ENCODE data around the gene RAB11FIP5. TPM values are rescaled to one million over a fixed set of nuclear protein-coding genes. Genes with fewer than 3 reads are reported as not detected.

RAB11FIP5 gene
- total RNA-seq, 2 donors from 2014 or later, result 21.7 to 31.8 TPM

DNA sequence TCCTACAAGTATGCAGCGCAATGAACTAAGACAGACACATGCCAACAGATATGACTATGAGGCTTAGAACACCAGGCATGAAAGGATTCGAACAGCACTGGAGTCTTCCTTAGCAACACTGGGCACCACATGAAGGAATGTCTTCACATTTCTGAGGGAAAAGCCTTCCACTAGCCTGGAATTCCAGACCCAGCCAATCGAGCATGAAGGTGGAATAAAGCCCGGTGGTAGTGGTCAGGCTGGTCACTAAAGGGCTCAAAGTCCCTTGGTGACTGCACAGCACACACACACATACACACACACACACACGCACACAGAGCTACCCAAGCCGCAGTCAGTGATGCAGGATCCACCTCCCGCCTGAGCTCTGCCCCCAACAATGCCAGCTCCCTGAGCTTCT is 21.6 kb downstream of the RAB11FIP5 start:
- intact Hi-C loops (cut with DNase I), result no loop called here
- no peak for DNase-seq

DNA sequence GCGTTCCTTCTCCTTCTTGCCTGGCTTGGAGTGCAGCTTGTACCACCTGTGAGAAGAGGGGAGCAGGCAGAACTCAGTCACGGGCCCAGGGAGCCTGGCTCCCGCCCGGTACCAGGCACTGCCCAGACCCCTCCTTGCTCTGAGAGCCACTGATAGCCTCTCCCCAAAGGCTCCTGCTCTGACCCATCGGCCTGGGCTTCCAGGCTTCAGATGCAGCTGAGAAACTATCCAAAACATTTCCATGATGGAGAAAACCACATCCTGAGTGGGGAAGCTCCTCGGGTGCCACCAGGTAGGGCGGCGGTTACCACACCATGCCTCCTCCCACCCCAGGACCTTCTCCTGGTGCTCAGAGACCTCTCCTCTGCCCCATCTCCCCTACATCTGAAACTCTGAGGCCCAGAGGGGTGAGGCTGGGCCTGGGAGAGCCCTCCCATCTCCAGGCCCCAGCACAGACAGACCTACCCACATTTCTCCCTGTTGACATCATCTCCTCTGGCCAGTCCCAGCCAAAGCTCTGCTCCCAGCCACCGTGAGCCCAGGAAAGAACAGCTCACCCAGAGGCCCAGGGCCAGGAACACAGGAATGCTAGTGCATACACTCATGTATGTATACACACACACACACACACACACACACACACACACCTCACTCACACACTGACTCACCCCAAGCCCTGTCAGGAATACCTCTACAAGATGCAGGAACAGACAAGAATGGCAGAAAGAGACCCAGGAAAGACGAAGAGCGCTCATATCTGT is 23.3 kb downstream of the RAB11FIP5 start:
- DNase-seq, result peak; percentile 70
- ATAC-seq, result peak; percentile 76 to 93
- intact Hi-C loops (cut with DNase I), result loop anchor here in 1 of 2 donors (5.0 kb wide), 1 partner anchor 68 kb away; no protein-coding TSS in a partner anchor

More for the DNA sequence above, 21.6 kb downstream of the RAB11FIP5 start:
- ATAC-seq, result no peak

DNA sequence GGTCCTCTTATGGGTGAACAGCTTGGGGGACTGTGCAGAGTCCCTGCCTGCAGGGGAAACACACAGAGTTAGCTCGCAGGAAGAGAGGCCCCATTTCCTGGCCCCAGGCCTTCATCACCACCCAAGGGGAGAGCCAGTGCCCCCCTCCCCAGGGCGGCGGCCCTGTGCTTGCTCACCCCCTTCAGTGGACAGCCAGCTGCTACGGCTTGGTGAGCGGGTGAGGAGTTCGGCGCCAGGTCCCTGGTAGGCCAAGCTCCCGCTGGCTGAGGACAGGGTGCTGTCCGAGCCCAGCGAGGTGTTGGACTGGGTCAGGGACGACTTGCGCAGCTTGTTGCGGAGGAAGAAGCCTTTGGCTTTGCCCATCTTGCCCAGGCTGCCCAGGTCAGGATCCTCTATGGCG is 24.0 kb downstream of the RAB11FIP5 start:
- no peak for DNase-seq
- ATAC-seq, result no peak
- intact Hi-C loops (cut with DNase I), result loop anchor here in 1 of 2 donors (5.0 kb wide), 1 partner anchor 69 kb away; no protein-coding TSS in a partner anchor

DNA sequence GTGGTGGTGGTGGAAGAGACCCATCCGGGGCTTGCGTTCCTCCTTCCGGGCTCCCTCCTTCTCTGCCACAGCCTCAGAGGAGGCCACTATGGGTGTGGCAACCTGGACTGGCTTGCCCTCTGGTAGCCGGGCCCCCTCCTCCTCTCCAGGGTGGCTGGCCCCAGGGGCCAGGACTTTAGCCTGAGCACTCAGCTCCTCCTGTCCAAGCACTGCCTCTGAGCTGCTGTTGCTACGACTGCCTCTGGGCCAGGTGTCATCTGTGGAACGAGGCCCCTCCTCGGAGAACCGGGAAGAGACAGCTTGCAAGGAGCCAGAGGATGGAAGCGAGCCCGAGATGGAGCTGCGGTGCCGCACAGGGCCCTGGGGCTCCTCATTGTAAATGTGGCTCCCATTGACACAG is 24.5 kb downstream of the RAB11FIP5 start:
- no peak for ATAC-seq
- intact Hi-C loops (cut with DNase I), result loop anchor here in 1 of 2 donors (5.0 kb wide), 1 partner anchor 69 kb away; no protein-coding TSS in a partner anchor
- DNase-seq, result no peak

DNA sequence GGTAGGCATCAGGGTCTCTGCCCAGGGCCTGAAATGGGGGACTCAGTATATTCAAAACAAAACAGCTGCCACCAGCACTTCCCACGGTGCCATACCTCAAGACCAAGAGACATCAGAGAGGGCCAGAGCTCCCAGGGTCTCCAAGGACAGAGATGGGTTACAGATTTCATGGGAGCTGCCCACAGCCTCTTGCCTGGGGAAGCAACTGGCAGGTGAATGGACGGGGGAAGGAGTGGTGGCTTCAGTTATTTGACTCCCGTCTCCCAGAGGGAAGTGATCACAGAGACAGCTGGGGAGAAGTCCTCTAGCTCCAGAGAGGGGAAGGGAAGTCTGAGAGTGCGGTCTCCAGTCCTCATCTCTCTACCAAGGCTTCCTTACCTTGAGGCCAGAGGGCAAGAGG is 25.4 kb downstream of the RAB11FIP5 start:
- intact Hi-C loops (cut with DNase I), result loop anchor here in 1 of 2 donors (5.0 kb wide), 1 partner anchor 70 kb away; no protein-coding TSS in a partner anchor
- no peak for ATAC-seq
- no peak for DNase-seq

DNA sequence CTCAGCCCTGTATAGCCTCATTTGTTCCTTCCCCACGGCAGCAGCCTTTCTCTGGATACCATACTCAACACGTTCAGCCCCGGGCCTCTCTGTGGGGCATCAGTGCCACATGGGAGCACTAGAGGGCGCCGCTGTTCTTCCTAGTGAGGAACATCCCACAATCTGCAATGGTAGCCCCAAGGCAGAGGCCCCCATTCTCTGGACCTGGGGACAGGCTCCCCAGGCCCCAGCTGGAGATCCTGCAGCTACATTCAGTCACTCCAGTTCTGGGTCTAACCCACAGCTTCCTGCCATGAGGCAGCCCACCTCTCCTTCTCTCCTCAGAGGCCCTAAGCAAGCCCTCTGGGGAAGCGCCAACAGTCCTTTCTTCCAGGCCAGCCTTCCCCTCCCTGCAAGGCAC is 27.1 kb downstream of the RAB11FIP5 start:
- DNase-seq (peak; percentile 87), ATAC-seq (peak; percentile 57 to 80)
- intact Hi-C loops (cut with DNase I), result loop anchor here (2.0 to 5.0 kb wide), 2 partner anchors 71 to 72 kb away; no protein-coding TSS in a partner anchor

DNA sequence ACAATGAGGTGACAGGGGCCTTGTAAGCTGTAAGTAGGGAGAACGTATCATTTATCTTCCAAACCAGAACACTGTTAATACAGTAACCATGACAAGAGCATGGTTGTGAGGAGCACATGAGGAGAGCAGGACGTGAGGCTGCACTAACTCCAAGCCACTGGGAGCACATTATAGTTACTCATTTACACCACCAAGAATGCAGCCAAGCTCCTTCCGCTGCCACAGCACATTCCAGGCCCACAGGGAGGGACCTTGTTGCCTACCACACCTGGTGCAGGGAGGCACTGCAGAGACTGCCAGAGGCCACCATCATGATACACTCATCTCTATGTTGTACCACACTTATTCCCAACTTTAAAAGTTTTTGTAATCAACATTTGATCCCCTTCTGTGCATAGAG is 27.8 kb downstream of the RAB11FIP5 start:
- DNase-seq (no peak), ATAC-seq (no peak)
- intact Hi-C loops (cut with DNase I), result loop anchor here (2.0 to 5.0 kb wide), 2 partner anchors 72 kb away; no protein-coding TSS in a partner anchor

DNA sequence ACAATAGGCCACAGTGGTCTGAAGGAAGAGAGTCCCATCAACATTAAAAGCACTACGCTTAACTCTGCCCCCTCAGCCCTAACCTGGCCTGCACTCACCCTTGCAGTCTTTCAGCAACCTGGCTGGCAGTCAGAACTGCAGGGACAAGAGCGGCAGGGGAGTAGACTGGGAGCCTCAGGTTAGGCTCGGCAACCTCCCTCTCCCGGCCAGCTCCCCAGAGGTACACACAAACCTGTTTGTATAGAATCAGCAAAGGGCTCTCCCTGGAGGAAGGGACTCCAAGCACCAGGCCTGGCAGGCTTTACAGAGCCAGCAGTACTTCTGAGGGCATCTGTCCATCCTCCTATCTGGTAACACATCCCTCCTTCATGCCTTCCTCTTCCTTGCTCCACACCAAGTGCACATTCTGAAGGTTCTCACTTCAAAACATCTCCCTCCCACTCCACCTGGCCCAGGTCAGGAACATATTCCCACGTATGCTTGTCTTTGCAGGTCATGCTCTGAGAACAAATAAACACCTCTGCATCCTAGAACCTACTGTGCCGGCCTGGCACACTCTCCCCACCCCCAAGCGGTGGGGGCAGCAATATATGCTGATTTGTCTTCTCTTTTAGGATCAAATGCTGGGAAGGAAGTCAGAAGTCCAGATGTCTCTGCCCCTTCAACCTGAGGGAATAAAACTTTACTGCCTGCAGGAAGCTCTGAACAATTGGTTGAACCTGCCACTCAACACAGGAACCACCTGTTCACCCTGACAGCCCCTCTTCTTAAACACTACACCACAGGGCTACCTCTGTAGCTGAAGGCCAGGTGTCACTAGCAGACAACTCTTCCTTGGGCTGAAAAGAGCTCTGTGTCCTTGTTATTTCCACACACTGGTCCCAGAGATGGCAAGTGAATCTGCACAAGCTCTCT is 28.6 kb downstream of the RAB11FIP5 start:
- intact Hi-C loops (cut with DNase I), result loop anchor here in 1 of 2 donors (2.0 kb wide), 1 partner anchor 73 kb away; no protein-coding TSS in a partner anchor
- DNase-seq, result no peak

DNA sequence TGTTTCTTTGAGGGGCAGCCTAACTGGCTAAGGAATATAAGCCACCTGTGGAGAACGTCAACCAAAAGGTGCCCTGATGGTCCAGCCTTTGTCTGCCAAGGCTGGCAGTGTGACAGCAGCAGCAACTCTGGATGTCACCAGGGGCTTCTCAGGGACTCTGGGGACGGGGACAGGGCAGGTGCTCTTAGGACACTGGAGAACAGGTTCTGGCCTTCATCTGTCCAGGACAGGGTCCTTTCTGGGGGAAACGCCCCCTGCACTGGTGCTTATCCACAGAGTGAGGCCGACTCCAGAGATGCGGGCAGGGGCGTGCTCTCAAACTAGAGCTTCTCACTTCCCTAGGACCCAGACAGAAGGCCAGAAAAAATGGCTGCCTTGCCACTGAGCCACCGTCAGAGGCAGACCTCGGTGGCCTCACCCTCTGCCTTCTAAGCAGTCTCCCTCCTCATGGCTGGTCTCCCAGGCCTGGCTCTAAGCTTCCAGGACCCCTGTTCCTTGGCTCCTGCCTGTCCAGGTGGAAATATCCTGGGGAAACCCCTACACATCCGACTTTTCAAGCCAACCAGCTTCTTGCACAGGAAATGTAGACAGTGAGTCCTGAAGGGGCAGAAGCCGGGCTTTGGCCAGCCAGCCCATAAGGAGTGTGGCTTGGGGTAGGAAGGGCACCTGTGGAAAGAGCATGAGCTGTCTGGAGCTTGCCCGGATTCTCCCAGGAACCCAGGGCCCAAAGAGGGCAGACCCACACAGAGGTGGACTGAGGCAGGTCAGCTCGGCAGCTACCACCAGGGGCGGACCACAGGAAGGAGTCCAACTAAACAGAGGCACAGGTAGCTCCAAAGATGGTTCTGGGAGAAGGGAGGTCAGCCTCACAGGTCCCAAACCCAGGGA is 30.0 kb downstream of the RAB11FIP5 start:
- ATAC-seq (no peak), DNase-seq (no peak)
- intact Hi-C loops (cut with DNase I), result no loop called here

More for the DNA sequence above, 28.6 kb downstream of the RAB11FIP5 start:
- ATAC-seq, result no peak

DNA sequence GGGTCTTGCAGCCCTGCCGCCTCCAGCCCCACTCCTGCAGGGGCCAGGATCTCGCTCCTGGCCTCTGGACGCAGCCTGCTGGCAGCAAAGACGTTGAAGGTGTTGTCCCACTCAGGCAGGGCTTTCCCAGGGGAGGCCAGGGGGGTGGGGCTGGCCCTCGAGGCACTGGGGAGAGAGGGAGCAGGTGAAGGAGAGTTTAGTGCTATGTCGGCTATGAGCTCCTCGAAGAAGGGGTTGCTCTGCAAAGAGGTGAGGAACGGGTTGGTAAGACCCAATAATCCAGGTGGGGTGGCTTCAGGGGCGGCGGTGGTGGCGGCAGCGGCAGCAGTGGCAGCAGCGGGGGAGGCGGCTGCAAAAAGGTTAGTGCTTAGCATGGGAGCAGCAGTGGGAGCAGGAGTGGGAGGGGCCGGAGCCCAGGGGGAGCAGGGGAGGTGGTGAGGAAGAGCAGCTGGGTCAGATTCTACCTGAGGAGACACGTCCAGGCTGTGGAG is 31.5 kb downstream of the RAB11FIP5 start:
- DNase-seq, result no peak
- ATAC-seq, result no peak
- intact Hi-C loops (cut with DNase I), result no loop called here

DNA sequence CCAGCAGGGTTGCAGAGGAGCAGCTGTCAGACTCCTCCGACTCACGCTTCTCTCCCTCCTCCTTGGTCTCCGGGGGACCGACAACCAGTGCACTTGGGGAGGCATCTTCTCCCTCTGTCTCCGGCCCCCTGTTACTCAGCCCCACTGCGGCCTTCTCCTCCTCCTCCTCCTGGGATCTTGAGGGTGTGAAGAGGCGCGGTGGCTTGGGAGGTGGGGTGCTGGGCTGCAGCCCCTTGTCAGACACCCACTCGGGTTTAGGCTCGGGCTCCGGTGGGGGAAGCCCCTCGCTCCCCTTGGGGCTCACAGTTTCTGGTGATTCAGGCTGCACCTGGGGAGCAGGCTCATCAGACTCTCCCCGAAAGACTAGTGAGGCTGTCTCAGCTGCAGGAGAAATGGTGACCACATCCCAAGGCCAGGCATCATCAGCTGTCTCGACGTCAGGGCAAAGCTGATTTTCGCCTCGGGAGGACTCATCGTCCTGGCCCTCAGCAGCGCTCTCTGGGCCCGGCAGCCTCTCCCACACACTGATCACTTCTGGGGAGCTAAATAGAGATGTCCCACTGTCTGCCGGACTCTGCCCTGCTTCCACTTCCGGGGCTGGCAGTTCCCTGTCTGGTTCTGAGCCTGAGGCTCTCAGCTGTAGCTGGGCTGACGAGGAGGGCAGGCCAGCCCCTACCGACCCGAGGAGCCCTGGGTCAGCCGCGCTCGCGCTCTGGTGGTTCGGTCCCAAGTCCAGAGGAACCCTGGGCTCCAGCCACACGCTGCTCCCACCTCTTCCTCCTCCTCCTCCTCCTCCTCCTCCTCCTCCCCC is 32.2 kb downstream of the RAB11FIP5 start:
- DNase-seq (no peak), ATAC-seq (no peak)
- intact Hi-C loops (cut with DNase I), result no loop called here

DNA sequence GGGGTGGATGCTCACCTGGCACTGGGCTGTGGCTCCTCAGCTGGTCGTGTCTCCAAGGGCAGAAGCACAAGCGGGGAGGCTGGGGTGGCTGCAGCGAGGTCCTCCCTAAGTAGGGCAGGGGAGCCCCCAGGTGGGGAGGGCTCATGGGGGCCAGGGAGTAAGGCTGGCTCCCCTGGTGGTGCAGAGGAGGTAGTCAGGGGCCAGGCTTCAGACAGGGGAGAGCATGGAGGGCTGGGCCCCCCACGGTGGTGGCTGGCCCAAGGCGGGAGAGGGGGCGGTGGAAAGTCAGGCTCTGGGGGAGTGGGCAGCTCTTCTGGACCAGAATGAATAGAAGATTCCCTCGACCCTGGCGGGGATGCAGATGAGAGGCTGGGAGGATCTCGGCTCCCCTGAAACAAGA is 33.1 kb downstream of the RAB11FIP5 start:
- no peak for DNase-seq
- intact Hi-C loops (cut with DNase I), result loop anchor here in 1 of 2 donors (10.0 kb wide), 1 partner anchor 185 kb away; no protein-coding TSS in a partner anchor
- no peak for ATAC-seq

DNA sequence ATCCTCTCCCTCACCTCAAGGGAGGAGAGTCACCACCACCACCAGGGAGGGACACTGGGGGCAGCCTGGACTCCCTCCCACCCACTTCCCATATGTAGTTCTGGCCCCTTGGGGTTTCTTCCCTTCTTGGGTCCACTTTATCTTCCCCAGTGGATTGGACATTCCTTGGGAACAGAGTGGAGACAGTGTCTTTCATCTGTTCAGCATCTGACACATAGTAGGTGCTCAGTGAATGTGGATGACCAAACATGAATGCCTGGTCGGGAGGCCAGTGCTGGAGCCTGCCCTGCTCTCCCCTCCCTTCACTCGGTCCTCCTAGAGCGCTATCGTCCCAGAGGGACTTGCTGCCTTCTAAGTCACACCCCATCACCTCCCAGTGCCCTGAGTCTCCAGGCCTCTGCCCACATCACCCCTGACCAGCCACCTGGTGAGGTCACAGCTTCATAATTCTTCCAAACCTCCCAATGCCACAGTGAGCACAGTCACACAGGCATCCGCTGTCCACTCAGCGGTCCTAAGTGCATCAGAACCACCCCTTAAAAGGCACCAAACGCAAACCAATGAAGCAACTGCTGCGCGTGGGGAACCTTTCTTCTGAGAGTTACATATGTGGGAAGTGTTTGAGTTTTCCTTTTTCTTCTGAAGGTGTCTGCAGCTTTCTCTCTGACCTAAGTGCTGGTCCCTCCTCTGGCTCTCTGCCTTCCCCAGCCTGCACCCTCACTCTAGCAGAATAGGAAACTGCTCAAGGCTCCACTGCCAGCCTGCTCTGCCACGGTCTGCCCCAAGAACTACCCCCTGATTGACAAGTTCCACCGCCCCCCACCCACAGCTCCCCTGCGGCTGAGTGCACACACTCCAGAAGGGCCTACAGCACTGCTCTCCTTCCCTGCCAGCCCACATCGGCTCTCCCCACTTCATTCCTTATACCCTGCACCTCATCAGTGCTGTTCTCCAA is 34.0 kb downstream of the RAB11FIP5 start:
- DNase-seq (no peak), ATAC-seq (no peak)
- intact Hi-C loops (cut with DNase I), result loop anchor here in 1 of 2 donors (10.0 kb wide), 1 partner anchor 184 kb away; no protein-coding TSS in a partner anchor

DNA sequence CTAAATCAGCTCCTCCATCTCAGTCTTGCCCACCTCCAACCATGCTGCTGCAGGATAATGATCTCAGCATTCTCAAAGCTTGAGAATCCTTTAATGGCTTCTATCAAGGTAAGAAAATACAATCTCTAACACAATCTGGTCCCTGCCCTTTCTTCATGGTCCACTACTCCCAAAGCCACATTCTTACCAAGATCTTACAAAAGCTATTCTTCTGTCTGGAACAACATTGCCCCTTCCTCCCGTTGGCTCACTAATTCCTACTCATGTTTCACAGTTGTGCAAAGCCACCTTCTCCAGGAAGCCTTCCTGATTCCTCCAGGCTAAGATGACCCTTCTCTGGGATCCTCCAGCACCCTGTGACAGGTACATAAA is 35.3 kb downstream of the RAB11FIP5 start:
- intact Hi-C loops (cut with DNase I), result loop anchor here in 1 of 2 donors (10.0 kb wide), 1 partner anchor 183 kb away; no protein-coding TSS in a partner anchor
- no peak for ATAC-seq
- DNase-seq, result no peak

DNA sequence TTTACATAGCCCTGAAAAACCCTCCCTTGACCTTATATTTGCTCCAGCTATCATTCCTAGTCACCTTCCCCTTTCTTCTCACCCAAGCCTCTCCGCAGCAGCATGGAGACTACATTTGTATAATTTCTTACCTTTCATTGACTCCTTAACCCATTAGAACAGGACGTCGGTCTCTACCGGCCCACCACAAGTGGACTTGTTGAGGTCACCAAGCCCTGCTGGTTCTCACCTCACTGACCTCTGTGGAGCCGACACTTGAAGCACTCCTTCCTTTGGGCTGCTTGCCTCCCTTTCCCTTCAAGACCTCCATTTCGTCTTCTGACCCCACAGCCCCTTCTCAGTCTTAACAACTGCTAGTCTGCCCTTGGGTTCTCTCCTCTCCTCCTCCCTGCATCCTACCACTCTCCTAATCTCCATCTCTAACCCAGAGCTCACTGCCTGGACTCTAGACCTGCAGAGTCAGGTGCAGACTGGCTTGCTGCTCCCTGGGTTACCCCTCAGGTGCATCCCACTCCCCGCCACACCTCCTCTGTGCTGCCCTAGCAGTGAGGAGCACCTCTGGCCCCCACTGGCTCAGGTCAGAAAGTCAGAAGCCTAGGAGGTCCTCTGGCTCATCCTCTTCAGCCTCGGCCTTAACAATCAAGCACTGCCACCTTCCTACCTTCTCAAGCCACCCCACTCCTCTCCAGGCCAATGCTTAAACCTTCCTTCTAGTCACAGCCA is 35.9 kb downstream of the RAB11FIP5 start:
- DNase-seq (no peak), ATAC-seq (no peak)
- intact Hi-C loops (cut with DNase I), result loop anchor here in 1 of 2 donors (10.0 kb wide), 1 partner anchor 182 kb away; no protein-coding TSS in a partner anchor
